Thyroid gland (tissue), 4 donors: ENCODE results near the gene RCN2. TPM values are rescaled to one million over a fixed set of nuclear protein-coding genes. Genes with fewer than 3 reads are reported as not detected.

Experiments
- DNase-seq, 2 donors: peaks; one replicate each; pipeline ENCODE4 v3.0.0-alpha.2; 2019
- H3K27ac ChIP-seq, 3 donors: fragments of 200-600 bp; sonication (generic); 1 replicate in 2 of 3; 2 replicates in 1 of 3; pipeline ENCODE4 v1.5.1; 2016 to 2019; ENCODE audit warnings: mild to moderate bottlenecking in 1 of 3, moderate library complexity in 1 of 3
- H3K27me3 ChIP-seq: fragments of 200-600 bp; sonication (generic); one replicate; pipeline ENCODE4 v1.5.1; 2019
- H3K36me3 ChIP-seq, 2 donors: fragments of 200-600 bp; sonication (generic); one replicate each; pipeline ENCODE4 v1.5.1; 2016 to 2019
- H3K4me1 ChIP-seq, 2 donors: fragments of 200-600 bp; sonication (generic); one replicate each; pipeline ENCODE4 v1.5.1; 2017 to 2019
- H3K4me3 ChIP-seq, 3 donors: fragments of 200-600 bp; sonication (generic); replicated peaks in 1 of 3; 1 replicate in 2 of 3; 2 replicates in 1 of 3; pipeline ENCODE4 v1.5.1; 2016; ENCODE audit warnings: mild to moderate bottlenecking in 1 of 3
- H3K9me3 ChIP-seq: fragments of 200-600 bp; sonication (generic); one replicate; pipeline ENCODE4 v1.5.1; 2017
- POLR2A ChIP-seq, 2 donors: fragments of 450-650 bp; IDR thresholded peaks; one replicate each; pipeline ENCODE4 v1.6.1; 2017; ENCODE audit warnings: antibody characterized with exemption in 2 of 2, mild to moderate bottlenecking in 2 of 2, moderate library complexity in 1 of 2
- WGBS, 2 donors: methylation state at CpG; one replicate each; pipeline ENCODE4 v1.1.5; 2017; 5-methylcytosine and 5-hydroxymethylcytosine counted together
- intact Hi-C: fragments of 100-400 bp; cut with DNase I; formaldehyde crosslinking; loops from one replicate; pipeline ENCODE4 v1.15.1; 2023
- total RNA-seq, 4 donors: library from RNA; depleted of rRNA; stranded (reverse); fragments of >200 nt; gene quantifications; one replicate each; pipeline ENCODE4 v1.2.3, GENCODE V29; 2016
- TF ChIP-seq, protein P1 (sequence below), 6 experiments: fragments of 200-600 bp in 3 of 6; fragments of 450-650 bp in 3 of 6; sonication (generic) in 3 of 6; IDR thresholded peaks; one replicate each; pipeline ENCODE4 v1.5.1; 2016 to 2019; ENCODE audit warnings: antibody characterized with exemption in 6 of 6, mild to moderate bottlenecking in 2 of 6, inconsistent platforms in 1 of 6, moderate library complexity in 1 of 6

RCN2 gene
- total RNA-seq, 4 donors from 2014 or later: 44.8 to 64.8 (median 53.4) TPM

DNA sequence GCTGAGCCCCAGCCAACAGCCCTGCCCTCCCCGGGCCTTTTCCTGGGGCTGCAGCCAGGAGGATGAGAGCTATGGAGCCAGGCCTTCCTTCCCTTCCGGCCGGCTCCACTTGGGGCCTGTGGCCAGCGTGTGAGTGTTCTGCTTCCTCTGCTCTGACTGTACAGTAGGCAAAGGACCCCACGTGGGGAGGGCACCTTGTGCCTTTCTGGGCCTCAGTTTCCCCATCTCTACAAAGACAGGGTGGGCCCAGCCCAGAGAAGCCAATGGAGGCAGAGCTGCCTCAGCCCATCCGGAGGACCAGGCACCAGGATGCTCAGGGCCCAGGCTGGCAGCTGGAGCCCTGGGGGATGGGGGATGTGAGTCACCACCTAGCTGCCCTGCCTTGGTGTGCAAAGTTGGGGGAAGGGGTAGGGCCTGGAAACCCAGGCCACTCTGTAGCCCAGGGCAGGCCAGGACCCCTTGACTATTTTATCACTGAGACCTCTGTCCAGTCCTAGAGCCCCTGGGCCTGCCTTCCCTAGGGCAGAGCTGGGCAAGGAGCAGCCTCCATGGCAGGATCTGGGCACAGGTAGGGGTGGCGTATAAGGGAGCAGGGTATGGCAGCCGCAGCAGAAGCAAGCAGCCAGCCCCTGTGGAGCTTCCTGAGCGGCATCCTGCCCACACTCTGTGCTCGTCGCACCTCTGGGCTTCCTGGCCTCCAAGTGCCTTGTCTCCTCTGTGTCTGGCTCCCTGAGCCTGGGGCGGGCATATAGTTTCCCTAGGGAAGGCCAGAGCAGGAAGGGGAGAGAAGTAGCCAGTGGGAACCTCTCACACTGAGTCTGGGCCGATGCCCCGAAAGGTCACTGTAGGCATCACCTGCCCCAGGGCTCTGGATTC lies 65.2 kb downstream of the RCN2 start:
- 72 to 82% methylated on average over 10 to 13 of the region's 14 CpGs for WGBS, 2 donors
- Histone ChIP-seq H3K9me3 (no peaks in the 10 kb centered on the region), H3K27ac (no peak overlapping the region), H3K27me3 (no peaks in the 10 kb centered on the region), H3K4me3 (no peak overlapping the region), H3K36me3 (no peaks in the 10 kb centered on the region), H3K4me1 (no peaks in the 10 kb centered on the region)
- DNase-seq: no peak
- intact Hi-C loops: no loop called here
- no peak for TF ChIP-seq POLR2A (IDR thresholded peaks at IDR 0.05)
- TF ChIP-seq, protein P1, sequence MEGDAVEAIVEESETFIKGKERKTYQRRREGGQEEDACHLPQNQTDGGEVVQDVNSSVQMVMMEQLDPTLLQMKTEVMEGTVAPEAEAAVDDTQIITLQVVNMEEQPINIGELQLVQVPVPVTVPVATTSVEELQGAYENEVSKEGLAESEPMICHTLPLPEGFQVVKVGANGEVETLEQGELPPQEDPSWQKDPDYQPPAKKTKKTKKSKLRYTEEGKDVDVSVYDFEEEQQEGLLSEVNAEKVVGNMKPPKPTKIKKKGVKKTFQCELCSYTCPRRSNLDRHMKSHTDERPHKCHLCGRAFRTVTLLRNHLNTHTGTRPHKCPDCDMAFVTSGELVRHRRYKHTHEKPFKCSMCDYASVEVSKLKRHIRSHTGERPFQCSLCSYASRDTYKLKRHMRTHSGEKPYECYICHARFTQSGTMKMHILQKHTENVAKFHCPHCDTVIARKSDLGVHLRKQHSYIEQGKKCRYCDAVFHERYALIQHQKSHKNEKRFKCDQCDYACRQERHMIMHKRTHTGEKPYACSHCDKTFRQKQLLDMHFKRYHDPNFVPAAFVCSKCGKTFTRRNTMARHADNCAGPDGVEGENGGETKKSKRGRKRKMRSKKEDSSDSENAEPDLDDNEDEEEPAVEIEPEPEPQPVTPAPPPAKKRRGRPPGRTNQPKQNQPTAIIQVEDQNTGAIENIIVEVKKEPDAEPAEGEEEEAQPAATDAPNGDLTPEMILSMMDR (IDR thresholded peaks at IDR 0.05): no peak

GRCh38 chr15:76998663-76999285 lies 67.2 kb downstream of the RCN2 start:
- DNase-seq: no peak
- intact Hi-C loops: no loop called here
- H3K36me3 ChIP-seq: no peaks in the 10 kb centered on the region
- H3K27me3 ChIP-seq: no peaks in the 10 kb centered on the region
- WGBS, 2 donors: 83% methylated on average over 8 of the region's 8 CpGs
- H3K4me1 ChIP-seq: no peaks in the 10 kb centered on the region
- H3K27ac ChIP-seq: no peak overlapping the region
- H3K4me3 ChIP-seq: no peak overlapping the region
- no peak for TF ChIP-seq POLR2A (IDR thresholded peaks at IDR 0.05)
- TF ChIP-seq, protein P1 (IDR thresholded peaks at IDR 0.05): no peak
- no peaks in the 10 kb centered on the region for H3K9me3 ChIP-seq

- DNase-seq: no peak
- Histone ChIP-seq H3K4me3 (no peak overlapping the region), H3K27ac (no peak overlapping the region), H3K9me3 (no peaks in the 10 kb centered on the region), H3K4me1 (no peaks in the 10 kb centered on the region), H3K27me3 (no peaks in the 10 kb centered on the region), H3K36me3 (no peaks in the 10 kb centered on the region)
- intact Hi-C loops: no loop called here
- WGBS, 2 donors: 74 to 88% methylated on average over 2 of the region's 2 CpGs
- no peak for TF ChIP-seq POLR2A (IDR thresholded peaks at IDR 0.05)
- TF ChIP-seq, protein P1 (IDR thresholded peaks at IDR 0.05): no peak
These were observed 68.4 kb downstream of the RCN2 start for GRCh38 chr15:76999996-77000395.

DNA sequence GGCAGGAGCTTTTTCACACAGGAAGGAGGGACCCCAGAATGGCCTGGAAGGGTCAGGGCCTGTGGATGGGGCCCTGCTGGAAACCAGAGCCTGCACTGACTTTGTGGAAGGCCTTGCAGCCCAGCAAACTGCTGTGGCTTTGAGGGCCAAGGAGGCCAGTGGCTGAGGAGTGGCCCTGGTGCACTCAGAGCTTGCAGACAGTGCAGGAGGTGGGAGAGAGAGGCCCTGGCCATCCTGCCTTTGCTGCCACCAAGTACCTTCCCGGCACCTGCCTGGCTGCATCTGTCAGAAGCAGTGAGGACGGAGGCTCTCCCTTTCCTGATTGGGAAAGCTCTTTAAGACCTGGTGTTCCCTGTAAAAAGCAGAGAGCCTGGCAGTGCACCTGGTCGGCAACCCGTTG lies 69.8 kb downstream of the RCN2 start:
- Histone ChIP-seq H3K4me1 (no peaks in the 10 kb centered on the region), H3K27ac (no peak overlapping the region), H3K4me3 (no peak overlapping the region), H3K36me3 (no peaks in the 10 kb centered on the region), H3K27me3 (no peaks in the 10 kb centered on the region), H3K9me3 (no peaks in the 10 kb centered on the region)
- 70% methylated on average over 4 of the region's 4 CpGs for WGBS, 2 donors
- DNase-seq: no peak
- TF ChIP-seq POLR2A (IDR thresholded peaks at IDR 0.05): no peak
- TF ChIP-seq, protein P1 (IDR thresholded peaks at IDR 0.05): no peak
- intact Hi-C loops: no loop called here

- Histone ChIP-seq H3K27ac (no peak overlapping the region), H3K27me3 (no peaks in the 10 kb centered on the region), H3K4me1 (no peaks in the 10 kb centered on the region), H3K36me3 (no peaks in the 10 kb centered on the region), H3K9me3 (no peaks in the 10 kb centered on the region), H3K4me3 (no peak overlapping the region)
- no peak for DNase-seq
- TF ChIP-seq, protein P1 (IDR thresholded peaks at IDR 0.05): no peak
- TF ChIP-seq POLR2A (IDR thresholded peaks at IDR 0.05): no peak
- intact Hi-C loops: no loop called here
- 83 to 93% methylated on average over 4 of the region's 4 CpGs for WGBS, 2 donors
These were observed 70.4 kb downstream of the RCN2 start for GRCh38 chr15:77001966-77002365.
